GM12874 (cell line): ENCODE data around the gene MFN2.

Experiments used
- CTCF ChIP-seq: IDR thresholded peaks from 2 replicates; pipeline ENCODE4 v1.5.1; 2011; ENCODE audit warnings: low read depth, mild to moderate bottlenecking, control low read depth, low read length, moderate library complexity; ENCODE audit not compliant: insufficient read depth

MFN2 gene

GRCh38 chr1:12010746-12011570 lies 30.7 kb downstream of the MFN2 start:
- no peak for TF ChIP-seq CTCF

GRCh38 chr1:12011998-12012397 lies 31.8 kb downstream of the MFN2 start:
- TF ChIP-seq CTCF, result no peak

- no peak for TF ChIP-seq CTCF
Measured at GRCh38 chr1:12012560-12013316, 32.5 kb downstream of the MFN2 start.

- TF ChIP-seq CTCF, result no peak
Measured at GRCh38 chr1:12014141-12014991, 34.1 kb downstream of the MFN2 start.

GRCh38 chr1:12015001-12015491 lies 34.8 kb downstream of the MFN2 start:
- TF ChIP-seq CTCF, result no peak

- no peak for TF ChIP-seq CTCF
Measured at GRCh38 chr1:12015499-12015898, 35.3 kb downstream of the MFN2 start.

GRCh38 chr1:12016182-12016581 lies 35.9 kb downstream of the MFN2 start:
- TF ChIP-seq CTCF, result no peak
